Hypothalamus (tissue), 51 donors: ENCODE measurements around the gene RAB1B.
"Not testable (repeated sequence)": the region's sequence is repeated elsewhere in the genome, so short reads cannot be mapped to it uniquely, and the experiment has no call there.

Source experiments
- DNase-seq, 51 donors: peaks; one replicate each; lab custom pipeline; 2025; lab: John Stamatoyannopoulos, UW

The RAB1B gene

DNA sequence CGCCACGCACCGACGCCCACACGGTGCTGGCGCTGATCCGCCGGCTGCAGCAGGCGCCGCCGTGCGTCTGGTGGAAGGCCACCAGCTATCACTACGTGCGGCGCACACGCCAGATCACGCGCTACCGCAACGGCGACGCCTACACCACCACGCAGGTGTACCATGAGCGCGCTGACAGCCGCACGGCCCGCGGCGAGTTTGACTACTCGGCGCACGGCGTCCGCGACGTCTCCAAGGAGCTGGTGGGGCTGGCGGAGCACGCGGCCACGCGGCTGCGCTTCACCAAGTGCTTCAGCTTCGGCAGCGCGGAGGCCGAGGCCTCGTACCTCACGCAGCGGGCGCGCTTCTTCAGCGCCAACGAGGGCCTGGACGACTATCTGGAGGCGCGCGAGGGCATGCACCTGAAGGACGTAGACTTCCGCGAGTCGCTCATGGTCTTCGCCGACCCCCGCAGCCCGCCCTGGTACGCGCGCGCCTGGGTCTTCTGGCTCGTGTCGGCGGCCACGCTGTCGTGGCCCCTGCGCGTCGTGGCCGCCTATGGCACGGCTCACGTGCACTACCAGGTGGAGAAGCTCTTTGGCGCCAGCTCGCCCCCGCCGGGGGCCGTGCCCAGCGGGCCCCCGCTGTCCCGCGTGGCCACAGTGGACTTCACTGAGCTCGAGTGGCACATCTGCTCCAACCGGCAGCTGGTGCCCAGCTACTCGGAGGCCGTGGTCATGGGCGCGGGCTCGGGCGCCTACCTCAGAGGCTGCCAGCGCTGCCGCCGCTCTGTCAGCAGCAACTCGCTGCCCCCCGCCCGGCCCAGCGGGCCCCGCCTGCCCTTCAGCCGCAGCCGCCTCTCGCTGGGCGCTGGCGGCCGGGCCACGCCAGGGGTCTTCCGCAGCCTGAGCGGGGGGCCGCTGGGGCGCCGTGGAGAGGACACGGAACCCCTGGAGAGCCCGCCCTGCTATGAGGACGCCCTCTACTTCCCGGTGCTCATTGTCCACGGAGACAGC, 26.5 kb downstream of the RAB1B start:
- DNase-seq = no peak

- no peak for DNase-seq
These were observed 29.2 kb downstream of the RAB1B start for GRCh38 chr11:66297610-66298009.

DNA sequence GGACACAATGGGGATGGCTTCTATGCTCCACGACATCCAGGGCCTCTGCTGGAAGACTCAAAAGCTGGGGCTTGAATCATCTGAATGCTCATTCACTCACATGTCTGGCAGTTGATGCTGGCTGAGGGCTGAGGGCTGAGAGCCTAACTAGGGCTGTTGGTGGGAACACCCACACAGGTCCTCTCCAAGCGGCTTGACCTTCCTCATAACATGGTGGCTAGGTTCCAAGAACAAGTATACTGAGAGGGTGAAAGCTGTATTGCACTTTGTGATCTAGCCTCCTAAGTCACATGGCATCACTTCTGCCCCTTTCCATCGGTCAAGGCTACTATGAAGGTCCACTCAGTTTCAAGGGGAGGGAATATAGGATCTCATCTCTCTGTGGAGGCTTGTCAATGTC, 30.7 kb downstream of the RAB1B start:
- no peak for DNase-seq

- no peak for DNase-seq
These were observed 34.2 kb downstream of the RAB1B start for GRCh38 chr11:66302656-66303055.

- no peak for DNase-seq
These were observed 41.0 kb downstream of the RAB1B start for GRCh38 chr11:66309475-66309874.

DNA sequence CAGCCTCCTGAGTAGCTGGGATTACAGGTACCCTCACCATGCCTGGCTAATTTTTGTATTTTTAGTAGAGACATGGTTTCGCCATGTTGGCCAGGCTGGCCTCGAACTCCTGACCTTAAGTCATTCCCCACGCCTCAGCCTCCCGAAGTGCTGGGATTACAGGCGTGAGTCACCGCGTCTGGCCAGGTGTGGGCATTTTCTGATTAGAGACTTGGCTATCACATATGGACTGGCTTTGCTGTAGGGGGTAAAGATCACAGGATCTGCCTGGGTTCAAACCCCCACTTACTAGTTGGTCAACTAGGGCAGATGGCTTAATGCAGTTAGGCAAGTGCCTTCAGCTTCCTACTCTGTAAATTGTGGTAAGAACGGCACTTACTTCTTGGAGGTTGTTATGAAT, 41.9 kb downstream of the RAB1B start:
- DNase-seq = no peak

DNA sequence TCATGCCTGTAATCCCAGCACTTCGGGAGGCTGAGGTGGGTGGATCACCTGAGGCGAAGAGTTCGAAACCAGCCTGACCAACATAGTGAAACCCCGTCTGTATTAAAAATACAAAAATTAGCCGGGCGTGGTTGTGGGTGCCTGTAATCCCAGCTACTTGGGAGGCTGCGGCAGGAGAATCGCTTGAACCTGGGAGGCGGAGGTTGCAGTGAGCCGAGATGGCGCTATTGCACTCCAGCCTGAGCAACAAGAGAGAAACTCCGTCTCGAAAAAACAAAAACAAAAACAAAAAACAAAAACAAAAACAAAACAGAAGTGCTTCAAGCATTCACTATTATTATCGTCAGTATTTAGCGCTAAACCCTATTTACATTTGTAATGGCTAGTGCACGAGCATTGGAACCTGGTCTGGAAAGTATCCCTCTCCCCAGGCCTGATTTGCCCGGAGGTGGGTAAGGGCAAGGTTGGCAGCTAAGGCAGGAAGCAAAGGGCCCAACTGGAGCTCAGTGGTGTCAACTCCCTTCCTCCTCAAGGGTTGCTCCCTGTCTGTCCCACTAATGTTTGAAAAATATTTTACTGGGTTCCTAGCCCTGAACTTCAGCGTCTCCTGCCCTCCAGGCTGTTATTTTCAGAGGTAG, 42.5 kb downstream of the RAB1B start:
- DNase-seq = not testable (repeated sequence)

DNA sequence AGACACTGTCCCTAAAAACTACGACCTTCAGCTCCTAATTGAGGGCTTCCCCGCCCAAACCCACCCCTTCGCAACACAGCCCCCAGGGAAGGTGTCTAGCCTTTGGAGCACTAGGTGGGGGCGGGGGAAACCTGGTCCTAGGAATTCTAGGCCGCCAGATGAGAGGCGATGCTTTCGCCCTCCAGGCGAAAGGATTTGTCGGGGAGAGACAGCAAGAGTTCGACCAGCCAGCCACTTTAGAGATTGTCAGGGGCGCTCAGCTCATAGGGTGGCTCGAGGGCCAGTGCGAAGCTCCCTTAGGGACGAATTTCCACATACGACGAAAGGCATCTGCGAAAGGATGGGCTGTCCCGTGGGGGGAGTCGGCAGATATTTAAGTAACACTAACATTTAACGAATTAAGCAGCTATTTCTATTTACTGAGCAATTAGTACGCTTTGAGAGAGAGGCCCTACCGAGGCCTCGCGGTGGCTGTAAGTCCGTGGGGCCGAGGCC, 43.1 kb downstream of the RAB1B start:
- no peak for DNase-seq

DNA sequence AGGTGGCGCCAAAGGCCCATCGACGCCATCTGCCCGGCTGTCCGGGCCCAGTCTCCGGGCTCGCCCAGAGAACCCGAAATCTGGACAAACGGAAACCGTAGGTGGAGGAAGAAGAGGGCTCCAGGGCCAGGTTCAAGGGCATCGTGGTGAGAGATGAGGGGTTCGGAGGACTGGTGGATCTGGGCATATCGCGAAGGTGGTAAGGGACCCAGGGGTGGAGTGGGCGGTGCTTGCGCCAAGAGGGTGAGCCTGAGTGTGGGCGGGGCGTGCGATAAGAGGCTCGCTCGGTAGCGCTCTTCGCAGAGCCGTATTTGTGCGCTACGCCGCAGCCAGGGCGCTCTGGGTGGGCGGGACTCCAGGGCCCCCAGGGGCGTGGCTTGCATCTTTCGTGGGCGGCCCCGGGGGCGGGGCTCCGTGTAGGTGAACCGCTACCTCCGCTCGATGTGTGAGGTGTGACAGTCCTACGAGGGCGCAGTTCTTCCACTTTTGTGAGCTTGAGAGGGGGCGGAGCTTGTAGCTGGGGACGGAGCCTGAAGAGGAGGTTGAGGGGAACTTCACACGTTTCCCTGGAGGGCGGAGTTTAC, 43.6 kb downstream of the RAB1B start:
- peak in 50 of 51 donors; percentile 45 to 96 (median 75) for DNase-seq

- peak; percentile 48 to 97 (median 88) for DNase-seq
These were observed 44.3 kb downstream of the RAB1B start for GRCh38 chr11:66312549-66313320.

GRCh38 chr11:66313321-66314185, 45.1 kb downstream of the RAB1B start:
- DNase-seq = no peak

DNA sequence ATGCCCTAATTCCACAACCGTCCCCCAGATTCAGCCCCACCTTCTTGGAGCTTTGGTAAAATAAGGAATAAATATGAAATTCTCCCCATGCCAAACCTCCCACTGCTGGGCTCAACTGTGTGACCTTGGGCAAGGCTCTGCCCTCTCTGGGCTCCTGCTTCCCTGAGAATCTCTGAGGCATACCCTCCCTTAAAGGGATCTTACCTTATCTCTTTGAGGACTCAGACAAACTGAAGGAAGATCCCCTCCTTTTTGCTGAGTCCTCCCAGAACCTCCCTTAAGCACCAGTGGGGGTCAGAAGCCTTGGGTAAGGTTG, 45.7 kb downstream of the RAB1B start:
- DNase-seq = no peak

GRCh38 chr11:66314561-66315497, 46.4 kb downstream of the RAB1B start:
- no peak for DNase-seq

DNA sequence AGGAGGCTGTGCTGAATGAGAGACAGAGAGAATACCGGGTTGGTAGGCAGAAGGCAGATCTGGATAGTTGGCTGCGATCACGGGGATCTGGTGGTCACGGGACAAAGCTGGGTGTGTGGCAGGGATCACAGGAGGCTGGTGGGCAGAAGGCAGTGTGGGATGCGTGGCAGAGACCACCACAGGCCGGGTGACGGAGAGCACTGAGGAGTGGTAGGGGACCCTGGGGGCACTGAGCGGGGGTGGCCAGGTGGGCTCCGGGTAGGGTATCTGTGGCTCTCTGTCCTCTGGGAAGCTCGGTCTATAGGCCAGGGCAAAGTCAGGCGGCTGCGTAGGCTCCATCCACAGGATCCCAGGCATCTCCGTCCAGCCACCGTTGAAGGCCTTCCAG, 47.1 kb downstream of the RAB1B start:
- no peak for DNase-seq

GRCh38 chr11:66315921-66316811, 47.7 kb downstream of the RAB1B start:
- no peak for DNase-seq

DNA sequence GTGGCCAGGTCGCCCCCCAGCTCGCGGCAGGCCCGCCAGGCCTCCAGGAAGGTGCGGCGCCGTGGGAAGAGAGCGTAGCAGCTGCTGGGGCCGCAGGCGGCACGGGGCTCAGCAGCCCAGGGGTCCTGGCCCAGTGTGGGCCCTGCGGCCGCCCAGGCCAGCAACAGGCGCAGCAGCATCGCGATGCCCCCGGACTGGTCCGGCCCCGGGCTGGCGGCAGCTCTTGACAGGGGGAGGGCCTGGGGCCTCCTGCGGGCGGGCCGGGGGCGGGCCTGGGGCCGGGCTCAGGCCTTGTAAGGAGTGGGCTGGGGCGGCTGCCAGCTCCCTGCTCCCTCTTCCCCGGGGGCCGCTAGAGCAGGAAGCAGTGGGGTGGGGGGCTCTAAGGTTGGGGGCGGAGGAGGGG, 48.4 kb downstream of the RAB1B start, which contains the start of gene CD248:
CD248 (minus strand) TSS at position 196 of the 403 bp plus-strand sequence; CDS start at position 179, 17 bp downstream.
- peak in 16 of 51 donors; percentile 13 to 51 (median 28) for DNase-seq

GRCh38 chr11:66317322-66317722, 48.9 kb downstream of the RAB1B start:
- peak in 3 of 51 donors; percentile 15 to 26 (median 22) for DNase-seq
